H1 (cell line): Measurements from ENCODE around the gene OSBPL9. TPM values are rescaled to one million over a fixed set of nuclear protein-coding genes. Genes with fewer than 3 reads are reported as not detected.

Experiments used
- CHD1 ChIP-seq: IDR thresholded peaks from 2 replicates; pipeline ENCODE4 v1.6.1; 2012; ENCODE audit warnings: low read depth, low read length, improper control_type of control experiment
- POLR2AphosphoS5 ChIP-seq: IDR thresholded peaks from 2 replicates; pipeline ENCODE4 v1.6.1; 2011; ENCODE audit warnings: low read depth, low read length
- polyA plus RNA-seq, 7 experiments: library from polyadenylated mRNA; depleted of rRNA in 3 of 7; stranded (reverse) in 5 of 7; unstranded in 2 of 7; fragments of >200 nt in 5 of 7; fragments of 200-250 nt in 2 of 7; gene quantifications; 1 replicate in 5 of 7; 2 replicates in 1 of 7; 4 replicates in 1 of 7; pipeline versions ENCODE4 v1.2.1 to v1.2.3, GENCODE V29; 2011 to 2013; ENCODE audit warnings: missing spikeins in 2 of 7, mixed read lengths in 2 of 7
- total RNA-seq: library from RNA; stranded (reverse); fragmentation: NEBNext Ultra II Directional; extraction: Animal tissue kit (Norgen Biotek cat#: 25700); gene quantifications from 2 replicates; pipeline ENCODE4 v1.2.1, GENCODE V29; 2021
- TF ChIP-seq, protein P1 (sequence below): fragments of 300-600 bp; sonication (generic); IDR thresholded peaks from 2 replicates; pipeline ENCODE4 v1.7.1; 2012; ENCODE audit warnings: low read length, moderate library complexity, mild to moderate bottlenecking, inconsistent platforms; ENCODE audit not compliant: insufficient replicate concordance

Gene OSBPL9
- total and polyA plus RNA-seq, 2 of the 8 experiments (the other 6 are each of a cell fraction or from before 2014, with no cell fraction given) = 58.2 to 71.6 TPM

GRCh38 chr1:51615780-51616291, 1.1 kb upstream of the OSBPL9 start (continued):
- TF ChIP-seq, protein P1, sequence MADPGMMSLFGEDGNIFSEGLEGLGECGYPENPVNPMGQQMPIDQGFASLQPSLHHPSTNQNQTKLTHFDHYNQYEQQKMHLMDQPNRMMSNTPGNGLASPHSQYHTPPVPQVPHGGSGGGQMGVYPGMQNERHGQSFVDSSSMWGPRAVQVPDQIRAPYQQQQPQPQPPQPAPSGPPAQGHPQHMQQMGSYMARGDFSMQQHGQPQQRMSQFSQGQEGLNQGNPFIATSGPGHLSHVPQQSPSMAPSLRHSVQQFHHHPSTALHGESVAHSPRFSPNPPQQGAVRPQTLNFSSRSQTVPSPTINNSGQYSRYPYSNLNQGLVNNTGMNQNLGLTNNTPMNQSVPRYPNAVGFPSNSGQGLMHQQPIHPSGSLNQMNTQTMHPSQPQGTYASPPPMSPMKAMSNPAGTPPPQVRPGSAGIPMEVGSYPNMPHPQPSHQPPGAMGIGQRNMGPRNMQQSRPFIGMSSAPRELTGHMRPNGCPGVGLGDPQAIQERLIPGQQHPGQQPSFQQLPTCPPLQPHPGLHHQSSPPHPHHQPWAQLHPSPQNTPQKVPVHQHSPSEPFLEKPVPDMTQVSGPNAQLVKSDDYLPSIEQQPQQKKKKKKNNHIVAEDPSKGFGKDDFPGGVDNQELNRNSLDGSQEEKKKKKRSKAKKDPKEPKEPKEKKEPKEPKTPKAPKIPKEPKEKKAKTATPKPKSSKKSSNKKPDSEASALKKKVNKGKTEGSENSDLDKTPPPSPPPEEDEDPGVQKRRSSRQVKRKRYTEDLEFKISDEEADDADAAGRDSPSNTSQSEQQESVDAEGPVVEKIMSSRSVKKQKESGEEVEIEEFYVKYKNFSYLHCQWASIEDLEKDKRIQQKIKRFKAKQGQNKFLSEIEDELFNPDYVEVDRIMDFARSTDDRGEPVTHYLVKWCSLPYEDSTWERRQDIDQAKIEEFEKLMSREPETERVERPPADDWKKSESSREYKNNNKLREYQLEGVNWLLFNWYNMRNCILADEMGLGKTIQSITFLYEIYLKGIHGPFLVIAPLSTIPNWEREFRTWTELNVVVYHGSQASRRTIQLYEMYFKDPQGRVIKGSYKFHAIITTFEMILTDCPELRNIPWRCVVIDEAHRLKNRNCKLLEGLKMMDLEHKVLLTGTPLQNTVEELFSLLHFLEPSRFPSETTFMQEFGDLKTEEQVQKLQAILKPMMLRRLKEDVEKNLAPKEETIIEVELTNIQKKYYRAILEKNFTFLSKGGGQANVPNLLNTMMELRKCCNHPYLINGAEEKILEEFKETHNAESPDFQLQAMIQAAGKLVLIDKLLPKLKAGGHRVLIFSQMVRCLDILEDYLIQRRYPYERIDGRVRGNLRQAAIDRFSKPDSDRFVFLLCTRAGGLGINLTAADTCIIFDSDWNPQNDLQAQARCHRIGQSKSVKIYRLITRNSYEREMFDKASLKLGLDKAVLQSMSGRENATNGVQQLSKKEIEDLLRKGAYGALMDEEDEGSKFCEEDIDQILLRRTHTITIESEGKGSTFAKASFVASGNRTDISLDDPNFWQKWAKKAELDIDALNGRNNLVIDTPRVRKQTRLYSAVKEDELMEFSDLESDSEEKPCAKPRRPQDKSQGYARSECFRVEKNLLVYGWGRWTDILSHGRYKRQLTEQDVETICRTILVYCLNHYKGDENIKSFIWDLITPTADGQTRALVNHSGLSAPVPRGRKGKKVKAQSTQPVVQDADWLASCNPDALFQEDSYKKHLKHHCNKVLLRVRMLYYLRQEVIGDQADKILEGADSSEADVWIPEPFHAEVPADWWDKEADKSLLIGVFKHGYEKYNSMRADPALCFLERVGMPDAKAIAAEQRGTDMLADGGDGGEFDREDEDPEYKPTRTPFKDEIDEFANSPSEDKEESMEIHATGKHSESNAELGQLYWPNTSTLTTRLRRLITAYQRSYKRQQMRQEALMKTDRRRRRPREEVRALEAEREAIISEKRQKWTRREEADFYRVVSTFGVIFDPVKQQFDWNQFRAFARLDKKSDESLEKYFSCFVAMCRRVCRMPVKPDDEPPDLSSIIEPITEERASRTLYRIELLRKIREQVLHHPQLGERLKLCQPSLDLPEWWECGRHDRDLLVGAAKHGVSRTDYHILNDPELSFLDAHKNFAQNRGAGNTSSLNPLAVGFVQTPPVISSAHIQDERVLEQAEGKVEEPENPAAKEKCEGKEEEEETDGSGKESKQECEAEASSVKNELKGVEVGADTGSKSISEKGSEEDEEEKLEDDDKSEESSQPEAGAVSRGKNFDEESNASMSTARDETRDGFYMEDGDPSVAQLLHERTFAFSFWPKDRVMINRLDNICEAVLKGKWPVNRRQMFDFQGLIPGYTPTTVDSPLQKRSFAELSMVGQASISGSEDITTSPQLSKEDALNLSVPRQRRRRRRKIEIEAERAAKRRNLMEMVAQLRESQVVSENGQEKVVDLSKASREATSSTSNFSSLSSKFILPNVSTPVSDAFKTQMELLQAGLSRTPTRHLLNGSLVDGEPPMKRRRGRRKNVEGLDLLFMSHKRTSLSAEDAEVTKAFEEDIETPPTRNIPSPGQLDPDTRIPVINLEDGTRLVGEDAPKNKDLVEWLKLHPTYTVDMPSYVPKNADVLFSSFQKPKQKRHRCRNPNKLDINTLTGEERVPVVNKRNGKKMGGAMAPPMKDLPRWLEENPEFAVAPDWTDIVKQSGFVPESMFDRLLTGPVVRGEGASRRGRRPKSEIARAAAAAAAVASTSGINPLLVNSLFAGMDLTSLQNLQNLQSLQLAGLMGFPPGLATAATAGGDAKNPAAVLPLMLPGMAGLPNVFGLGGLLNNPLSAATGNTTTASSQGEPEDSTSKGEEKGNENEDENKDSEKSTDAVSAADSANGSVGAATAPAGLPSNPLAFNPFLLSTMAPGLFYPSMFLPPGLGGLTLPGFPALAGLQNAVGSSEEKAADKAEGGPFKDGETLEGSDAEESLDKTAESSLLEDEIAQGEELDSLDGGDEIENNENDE = no peak
- no peak for TF ChIP-seq CHD1
- TF ChIP-seq POLR2AphosphoS5 = no peak
